Activated CD8-positive, alpha-beta memory T cell treated with anti-CD3 and anti-CD28 coated beads, Interleukin-2, amount 50 U/mL, for 1 hour (primary cell): ENCODE results near the gene C9orf43.
"Not testable (repeated sequence)": the region's sequence is repeated elsewhere in the genome, so short reads cannot be mapped to it uniquely, and the experiment has no call there.

Experiments used
- DNase-seq: peaks from one replicate; pipeline ENCODE4 v3.0.0-alpha.2; 2020; ENCODE audit errors: extremely low read depth

The C9orf43 gene, protein sequence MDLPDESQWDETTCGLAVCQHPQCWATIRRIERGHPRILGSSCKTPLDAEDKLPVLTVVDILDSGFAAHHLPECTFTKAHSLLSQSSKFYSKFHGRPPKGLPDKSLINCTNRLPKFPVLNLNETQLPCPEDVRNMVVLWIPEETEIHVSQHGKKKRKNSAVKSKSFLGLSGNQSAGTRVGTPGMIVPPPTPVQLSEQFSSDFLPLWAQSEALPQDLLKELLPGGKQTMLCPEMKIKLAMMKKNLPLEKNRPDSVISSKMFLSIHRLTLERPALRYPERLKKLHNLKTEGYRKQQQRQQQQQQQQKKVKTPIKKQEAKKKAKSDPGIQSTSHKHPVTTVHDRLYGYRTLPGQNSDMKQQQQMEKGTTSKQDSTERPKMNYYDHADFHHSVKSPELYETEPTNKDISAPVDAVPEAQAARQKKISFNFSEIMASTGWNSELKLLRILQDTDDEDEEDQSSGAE

DNA sequence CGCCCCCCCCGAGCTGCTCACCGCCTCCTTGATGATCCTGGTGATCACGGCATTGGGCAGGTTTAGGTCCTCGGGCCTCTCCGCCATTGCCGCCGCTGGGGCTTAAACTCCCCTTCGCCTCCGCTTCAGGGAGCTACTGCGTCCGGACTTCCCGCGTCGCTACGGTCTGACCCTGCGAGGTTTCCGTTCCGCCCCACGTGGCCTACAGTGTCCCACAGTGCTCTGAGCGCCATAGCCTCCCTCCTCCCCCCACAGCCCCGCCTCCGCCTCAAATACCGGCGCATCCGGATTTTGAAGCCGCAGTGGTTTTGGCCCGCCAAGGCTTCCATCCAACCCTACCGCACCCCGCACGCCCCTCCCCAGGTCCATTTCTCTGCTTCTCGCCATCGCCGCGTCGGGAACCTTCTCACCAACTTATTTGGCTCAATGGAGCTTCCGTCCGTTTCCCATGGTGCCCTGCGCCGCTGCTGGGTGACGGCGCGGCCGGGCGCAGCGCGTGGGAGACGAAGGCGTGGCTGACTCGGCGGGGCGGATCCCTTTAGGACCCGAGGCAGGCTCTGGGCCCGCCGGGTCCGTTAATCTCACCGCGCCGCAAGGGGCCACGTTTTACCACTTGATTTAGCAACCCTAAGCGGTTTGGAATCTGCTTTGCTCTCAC lies at the start of gene C9orf43, which contains the start of gene POLE3:
Gene C9orf43, plus strand, starts transcription at position 541 of the 658 bp plus-strand sequence. CDS start 2,747 bp downstream, outside the sequence.
Gene POLE3, minus strand, starts transcription at position 469 of the 658 bp plus-strand sequence. Its CDS starts 382 bp downstream, at position 87.
- peak; percentile 81 for DNase-seq

DNA sequence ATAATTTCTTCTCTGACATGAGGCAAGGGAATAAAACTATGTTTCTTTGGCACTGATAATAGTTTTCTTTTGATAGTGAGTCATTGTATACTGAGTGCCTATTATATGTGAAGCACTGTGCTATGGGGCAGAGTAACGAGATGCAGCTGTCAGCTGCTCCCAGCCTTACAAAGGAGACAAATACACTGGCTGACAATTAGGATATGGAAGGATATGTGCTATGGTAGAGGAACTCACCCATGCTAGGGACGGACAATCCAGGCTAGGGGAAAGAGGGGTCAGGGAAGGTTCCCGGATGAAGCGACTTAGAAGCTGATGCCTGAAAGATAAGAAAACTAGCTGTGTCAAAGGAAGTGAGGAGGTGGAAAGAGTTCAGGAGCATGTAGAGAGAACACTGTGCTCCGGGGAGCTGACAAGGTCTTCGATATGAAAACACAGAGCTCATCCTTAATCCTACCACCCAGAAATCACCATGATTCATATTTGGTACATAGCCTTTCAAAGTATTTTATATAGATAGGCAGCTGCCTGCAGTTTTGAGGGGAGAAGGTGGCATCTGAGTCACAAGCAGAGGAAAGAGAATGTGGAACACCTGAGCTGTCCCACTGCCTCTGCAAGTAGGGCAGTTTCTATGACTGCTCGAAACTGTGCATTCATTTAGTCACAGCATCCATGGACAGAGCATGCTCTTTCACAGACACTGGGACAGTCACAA lies 49.1 kb upstream of the C9orf43 start:
- no peak for DNase-seq

DNA sequence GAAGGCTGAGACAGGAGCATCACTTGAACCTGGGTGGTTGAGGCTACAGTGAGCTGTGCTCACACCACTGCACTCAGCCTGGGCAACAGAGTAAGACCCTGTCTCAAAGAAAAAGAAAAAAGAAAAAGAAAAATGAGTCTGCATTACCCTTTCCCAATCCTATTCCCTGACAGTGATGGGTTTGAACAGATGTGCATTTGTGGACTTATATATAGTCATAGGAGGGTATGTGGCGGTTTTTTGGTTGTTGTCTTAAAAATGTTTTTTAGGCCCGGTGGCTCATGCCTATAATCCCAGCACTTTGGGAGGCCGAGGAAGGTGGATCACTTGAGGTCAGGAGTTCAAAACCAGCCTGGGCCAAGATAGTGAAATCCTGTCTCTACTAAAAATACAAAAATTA lies 47.2 kb upstream of the C9orf43 start:
- no peak for DNase-seq

DNA sequence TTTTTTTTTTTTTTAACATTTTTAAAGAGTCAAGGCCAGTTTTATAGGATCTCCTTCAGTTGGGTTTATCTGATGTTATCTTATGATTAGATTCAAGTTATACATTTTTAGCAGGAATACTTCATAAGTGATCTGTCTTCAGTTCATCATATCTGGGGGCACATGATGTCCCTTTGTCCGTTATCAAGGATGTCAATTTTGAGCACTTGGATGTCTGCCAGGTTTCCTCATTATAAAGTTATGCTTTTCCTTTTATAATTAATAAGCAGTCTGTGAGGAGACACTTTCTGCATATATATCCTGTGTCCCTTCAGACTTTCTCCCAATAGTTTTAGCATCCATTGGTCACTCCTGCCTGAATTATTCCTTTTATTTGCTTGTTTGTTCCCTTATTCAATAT lies 45.6 kb upstream of the C9orf43 start:
- no peak for DNase-seq

DNA sequence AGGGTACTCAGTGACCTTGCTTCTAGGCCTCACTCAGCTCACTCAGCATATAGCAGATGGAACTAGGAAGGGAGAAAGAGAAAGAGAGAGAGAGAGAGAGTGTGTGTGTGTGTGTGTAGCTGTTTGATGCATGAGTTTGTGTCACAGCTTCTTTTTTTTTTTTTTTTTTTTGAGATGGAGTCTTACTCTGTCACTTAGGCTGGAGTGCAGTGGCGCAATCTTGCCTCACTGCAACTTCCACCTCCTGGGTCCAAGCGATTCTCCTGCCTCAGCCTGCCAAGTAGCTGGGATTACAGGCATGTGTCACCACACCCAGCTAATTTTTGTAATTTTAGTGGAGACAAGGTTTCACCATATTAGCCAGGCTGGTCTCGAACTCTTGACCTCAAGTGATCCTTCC lies 44.9 kb upstream of the C9orf43 start:
- not testable (repeated sequence) for DNase-seq

DNA sequence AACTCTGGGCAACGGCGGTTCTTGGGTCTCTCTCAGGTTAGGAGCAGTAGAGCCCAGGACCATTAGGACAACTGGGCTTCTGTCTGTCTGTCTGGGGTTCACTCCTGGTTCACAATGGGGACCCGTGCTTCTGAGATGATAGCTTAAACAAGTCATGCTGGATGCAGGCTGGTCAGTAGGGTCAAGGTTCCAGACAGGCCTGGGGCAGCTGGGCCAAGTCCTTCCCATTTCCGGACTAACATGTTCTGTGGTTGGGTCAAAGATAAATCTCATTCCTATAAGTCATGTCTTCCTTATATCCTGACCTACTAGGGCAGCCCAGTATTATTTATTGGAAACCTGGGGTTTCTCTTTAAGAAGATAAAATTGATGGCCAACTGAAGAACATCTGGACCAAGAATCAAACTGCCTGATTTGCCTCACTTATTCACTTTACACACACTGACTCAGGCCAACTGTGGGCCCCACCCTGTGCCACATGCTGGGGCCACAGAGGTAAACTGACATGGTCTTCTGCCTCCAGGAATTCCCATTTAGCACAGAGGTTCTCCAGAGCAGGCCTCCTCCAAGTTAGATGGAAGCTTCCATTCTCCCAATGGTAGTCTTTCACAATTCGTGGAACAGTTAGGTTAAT lies 42.1 kb upstream of the C9orf43 start:
- no peak for DNase-seq

DNA sequence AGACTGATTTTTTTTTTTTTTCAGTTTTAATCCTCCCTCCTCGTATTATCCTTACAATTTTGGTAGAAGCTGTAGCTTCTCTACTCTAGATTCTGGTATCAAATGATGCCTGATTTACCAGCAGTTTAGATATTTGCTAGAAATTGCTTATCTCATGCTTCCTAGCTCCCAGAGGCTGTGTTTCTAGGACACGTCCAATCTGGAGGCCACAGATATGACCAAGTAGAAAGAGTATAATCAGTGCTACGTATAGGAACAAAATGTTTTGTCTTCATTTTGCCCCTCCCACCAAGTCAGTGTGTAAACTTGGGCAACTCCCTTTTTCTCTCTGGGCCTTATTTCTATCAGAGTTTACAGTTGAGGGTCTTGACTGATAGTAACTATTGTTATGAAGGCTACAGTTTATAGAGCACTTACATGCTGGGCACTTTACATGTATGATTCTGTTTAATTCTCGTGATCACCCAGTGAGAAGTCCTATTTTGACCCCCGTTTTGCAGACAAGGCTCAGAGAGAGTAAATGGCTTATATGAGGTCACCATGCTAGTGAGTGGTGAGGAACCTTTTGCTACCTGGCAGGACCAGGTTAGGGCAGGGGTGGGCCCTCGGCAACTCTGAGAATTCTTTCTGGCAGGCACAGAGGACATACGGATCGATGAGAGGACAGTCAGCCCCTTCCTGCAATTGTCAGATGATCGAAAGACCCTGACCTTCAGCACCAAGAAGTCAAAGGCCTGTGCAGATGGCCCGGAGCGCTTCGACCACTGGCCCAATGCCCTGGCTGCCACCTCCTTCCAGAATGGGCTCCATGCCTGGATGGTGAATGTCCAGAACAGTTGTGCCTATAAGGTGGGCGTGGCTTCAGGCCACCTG lies 41.3 kb upstream of the C9orf43 start:
- DNase-seq = no peak

DNA sequence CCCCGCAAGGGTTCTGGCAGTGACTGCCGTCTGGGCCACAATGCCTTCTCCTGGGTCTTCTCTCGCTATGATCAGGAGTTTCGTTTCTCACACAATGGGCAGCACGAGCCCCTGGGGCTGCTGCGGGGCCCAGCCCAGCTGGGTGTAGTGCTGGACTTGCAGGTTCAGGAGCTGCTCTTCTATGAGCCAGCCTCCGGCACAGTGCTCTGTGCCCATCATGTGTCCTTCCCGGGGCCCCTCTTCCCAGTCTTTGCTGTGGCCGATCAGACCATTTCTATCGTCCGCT lies 40.7 kb upstream of the C9orf43 start:
- no peak for DNase-seq

DNA sequence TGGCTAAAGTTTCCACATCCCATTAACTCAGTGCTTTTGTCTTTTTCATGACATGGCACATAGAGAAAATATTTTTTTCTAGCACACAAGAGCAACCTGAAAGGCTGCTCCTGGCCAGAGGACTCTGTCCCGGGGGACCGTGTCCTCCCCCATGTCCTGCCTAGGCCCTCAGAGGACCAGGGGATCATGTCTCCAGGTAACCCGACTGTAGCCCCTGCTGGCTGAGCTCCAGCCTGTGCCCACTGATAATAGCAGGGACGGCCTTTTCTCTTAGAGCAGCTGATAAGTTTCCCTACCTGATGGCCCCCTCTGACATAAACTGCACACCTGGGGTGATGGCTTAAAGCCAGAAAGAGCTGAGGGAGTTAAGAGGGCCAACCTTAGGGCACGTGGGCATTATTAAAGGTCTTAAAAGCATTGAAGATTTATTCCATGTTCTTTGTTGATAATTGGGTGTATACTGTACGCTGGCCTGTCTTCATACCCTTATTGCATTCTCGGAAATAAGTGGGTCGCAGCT lies 39.7 kb upstream of the C9orf43 start:
- no peak for DNase-seq

DNA sequence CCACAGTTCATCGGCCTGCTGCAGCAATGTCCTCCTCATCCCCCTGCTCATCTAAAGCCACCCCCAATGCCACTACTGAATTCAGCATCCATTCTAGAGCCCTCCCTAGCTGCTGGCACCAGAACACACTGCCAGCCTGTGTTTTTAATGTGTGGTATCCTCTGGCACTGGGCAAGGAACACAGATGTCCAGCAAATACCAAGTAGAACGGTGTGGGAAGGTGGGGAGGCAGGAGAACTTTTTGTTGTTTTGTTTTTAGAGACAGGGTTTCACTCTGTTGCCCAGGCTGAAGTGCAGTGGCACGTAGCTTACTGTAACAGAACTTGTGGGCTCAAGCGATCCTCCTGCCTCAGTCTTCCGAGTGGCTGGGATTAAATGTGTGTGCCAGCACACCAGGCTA lies 38.5 kb upstream of the C9orf43 start:
- DNase-seq = no peak

DNA sequence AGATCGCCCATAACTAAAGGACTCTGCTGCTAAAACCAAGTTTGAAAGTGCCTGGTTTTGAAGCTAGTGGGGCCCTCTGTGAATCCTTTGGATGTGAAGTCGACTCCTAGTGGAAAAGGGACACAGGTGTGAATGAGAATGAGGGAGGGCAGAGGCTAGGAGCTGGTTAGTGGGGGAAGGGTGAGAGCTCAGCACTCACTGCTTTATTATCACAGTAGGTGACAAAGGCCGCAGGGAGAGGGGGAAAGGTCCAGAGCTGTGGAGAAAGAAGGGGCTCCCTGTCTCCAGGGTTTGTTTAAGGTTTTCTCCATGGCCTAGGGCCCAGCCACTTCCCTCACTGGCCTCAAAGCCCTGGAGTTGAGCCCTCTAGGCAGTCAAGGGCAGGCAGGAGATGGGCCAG lies 37.3 kb upstream of the C9orf43 start:
- no peak for DNase-seq

DNA sequence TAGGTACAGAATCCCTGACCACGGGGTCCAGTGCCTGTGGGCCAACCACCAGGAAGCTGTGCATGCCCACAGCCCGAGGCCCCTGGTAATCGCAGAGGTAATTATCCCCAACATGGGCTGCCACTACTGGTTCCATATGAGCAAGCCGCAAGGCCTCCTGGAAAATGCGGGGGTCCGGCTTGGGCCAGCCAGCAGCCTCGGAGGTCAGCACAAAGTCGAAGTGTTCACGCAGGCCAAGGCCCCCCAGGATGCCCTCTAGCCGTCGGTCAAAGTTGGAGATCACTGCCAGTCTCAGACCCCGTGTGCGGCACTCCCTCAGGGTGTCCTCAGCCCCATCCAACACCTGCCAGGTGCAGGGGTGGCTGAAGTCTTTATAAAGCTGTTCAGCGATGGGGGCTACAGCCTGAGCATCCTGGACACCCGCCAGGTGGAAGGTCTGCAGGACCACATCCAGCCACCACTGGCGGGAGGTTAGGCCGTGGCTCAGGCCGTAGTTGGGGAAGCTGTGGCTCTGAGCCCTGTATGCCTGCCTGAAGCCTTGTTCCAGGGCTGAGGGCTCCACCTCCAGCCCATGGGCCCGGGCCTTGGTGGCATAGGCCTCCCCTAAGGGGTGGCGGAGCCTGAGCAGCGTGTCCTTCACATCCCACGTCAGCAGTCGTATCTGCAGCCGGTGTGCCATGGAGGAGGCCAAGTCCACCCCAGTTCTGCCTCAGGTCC lies 36.7 kb upstream of the C9orf43 start:
- DNase-seq = no peak

DNA sequence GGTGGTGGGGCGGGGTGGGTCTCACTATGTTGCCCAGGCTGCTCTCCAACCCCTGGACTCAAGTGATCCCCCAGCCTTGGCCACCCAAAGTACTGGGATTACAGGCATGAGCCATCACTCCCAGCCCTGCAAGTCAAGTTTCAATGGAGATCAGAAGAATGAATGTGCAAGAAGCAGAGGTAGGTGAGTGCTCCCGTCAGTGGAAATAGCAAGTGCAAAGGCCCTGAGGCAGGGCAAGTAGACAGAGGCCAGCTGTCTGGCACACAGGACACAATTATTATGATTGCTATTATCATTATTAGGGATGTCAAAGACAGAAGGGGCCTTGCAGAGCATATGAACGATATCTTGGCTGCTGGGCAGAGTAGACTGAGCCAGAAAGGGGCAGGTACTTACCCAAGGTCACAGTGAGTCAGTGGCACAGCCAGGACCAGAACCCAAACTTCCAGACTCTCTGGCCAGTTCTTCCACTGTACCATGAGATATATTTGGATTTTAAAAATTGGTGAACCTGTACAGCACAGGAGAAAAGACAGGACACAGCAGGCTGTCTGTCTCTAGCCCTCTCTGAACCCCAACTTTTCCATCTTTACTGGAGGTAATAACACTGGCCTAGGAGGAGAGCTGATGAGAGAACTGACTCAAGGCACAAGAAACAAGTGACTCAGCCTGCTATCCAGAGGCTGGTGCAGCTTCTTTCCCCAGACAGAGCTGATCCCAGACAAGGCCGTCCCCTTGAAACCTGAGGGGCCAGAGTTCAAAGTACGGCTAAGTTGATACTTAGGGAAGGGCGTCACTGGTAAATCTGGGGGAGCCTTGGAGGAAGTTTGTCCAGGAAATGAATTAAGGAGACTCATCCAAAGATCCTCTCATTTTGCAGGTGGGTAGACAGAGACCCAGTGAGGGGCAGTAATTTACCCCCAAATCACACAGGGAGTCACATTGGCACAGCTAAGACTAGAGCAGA lies 35.2 kb upstream of the C9orf43 start:
- DNase-seq = no peak

DNA sequence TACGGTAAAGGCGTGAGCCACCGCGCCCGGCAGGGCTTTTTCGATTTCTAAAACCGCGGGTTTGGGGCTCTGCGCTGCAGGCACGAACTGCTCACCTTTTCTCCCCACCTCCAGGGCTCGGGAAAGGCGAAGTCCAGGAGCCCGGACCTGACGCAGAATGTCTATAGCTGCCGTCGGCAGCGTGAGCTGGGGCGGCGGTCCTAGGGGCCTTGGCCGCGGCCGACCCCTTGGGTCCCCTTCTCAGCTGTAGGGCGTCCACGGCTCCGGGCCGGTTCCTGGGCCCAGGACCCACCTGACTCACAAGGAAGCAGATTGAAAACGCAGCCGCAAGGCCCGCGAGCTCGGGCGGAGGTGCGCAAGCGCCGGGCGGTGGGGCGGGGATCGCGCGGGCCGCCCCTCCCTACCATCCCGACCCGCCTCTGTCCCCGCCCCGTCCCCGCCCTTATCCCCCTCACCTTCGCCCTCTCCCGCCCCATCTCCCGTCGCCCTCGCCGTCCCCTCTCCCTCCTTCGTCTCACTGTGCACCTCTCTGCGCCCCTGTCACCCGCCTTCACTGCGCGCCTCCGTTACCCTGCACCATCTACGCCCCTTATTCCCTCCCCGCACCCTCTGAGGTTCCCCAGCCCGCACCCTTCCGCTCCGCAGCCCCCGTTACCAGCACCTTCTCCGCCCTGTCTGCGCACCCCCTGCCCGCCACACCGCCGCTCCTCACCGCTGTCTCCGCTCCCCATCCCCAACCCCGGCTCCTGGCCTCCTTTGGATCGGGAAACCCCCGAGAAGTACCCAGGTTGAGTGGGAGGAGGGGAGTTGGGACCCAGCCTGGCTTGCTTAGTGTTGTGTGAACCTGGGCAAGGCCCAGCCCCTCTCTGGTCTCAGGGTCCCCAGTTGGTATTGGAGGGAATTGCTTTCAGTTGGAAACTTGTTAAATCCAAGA lies 33.6 kb upstream of the C9orf43 start, which contains the start of gene HDHD3:
Gene HDHD3, minus strand, starts transcription at position 353 of the 934 bp plus-strand sequence. CDS start 2,632 bp downstream, outside the sequence.
- DNase-seq = peak; percentile 54

DNA sequence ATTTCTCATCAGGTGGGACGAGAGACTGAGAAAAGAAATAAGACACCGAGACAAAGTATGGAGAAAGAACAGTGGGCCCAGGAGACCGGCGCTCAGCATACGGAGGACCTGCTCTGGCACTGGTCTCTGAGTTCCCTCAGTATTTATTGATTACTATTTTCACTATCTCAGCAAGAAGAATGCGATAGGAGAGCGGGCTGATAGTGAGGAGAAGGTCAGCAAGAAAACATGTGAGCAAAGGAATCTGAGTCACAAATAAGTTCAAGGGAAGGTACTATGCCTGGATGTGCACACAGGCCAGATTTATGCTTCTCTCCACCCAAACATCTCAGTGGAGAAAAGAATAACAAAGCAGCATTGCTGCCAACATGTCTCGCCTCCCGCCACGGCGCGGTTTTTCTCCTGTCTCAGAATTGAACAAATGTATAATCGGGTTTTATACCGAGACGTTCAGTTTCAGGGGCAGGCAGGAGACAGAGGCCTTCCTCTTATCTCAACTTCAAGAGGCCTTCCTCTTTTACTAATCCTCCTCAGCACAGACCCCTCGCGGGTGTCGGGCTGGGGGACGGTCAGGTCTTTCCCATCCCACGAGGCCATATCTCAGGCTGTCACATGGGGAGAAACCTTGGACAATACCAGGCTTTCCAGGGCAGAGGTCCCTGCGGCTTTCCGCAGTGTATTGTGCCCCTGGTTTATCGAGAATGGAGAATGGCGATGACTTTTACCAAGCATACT lies 31.3 kb upstream of the C9orf43 start:
- not testable (repeated sequence) for DNase-seq

DNA sequence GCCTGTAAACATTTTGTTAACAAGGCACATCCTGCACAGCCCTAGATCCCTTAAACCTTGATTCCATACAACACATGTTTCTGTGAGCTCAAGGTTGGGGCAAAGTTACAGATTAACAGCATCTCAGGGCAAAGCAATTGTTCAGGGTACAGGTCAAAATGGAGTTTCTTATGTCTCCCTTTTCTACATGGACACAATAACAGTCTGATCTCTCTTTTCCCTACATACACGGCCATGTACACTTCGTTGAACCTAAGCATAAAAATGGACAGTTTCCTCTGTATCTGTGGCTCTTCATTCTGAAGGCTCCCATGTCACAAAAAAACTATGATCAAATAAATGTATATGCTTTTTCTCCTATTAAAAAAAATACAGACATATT lies 30.7 kb upstream of the C9orf43 start:
- not testable (repeated sequence) for DNase-seq

DNA sequence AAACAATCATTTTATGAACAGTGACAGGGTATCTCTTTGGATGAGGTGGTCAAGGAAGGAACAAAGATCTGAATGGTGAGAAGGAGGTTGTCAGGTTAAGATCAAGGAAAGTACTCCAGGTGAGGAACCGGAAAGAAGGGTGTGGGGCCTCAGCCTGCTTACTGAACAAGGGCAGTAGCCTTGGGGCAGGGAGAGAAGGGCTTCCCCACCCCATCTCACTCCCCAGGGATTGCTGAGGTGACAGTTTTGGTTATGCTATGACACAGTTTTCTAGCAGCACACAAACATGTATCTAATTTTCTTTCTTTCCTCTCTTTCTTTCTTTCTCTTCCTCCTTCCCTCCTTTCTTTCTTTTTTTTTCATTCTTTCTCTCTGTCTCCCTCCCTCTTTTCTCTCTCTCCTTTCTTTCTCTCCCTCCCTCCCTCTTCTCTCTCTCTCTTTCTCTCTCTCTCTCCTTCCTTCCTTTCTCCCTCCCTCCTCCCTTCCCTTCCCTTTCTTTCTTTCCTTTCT lies 29.6 kb upstream of the C9orf43 start:
- DNase-seq = no peak
